Smooth muscle cell (in vitro differentiated cells): ENCODE results near the gene SPINK4. TPM values are rescaled to one million over a fixed set of nuclear protein-coding genes. Genes with fewer than 3 reads are reported as not detected.

Experiments used
- DNase-seq: peaks from one replicate; lab custom pipeline; 2025; ENCODE audit not compliant: unreplicated experiment; lab: John Stamatoyannopoulos, UW
- H2AFZ ChIP-seq: fragments of 200-600 bp; sonication (generic); 2 replicates; pipeline ENCODE4 v1.6.0; 2016; ENCODE audit warnings: antibody characterized with exemption, low read depth, mild to moderate bottlenecking
- H3F3A ChIP-seq: fragments of 200-600 bp; sonication (generic); 2 replicates; pipeline ENCODE4 v1.6.0; 2017; ENCODE audit warnings: antibody characterized with exemption, low read depth
- H3K27ac ChIP-seq: fragments of 200-600 bp; sonication (generic); 2 replicates; pipeline ENCODE4 v1.5.1; 2016; ENCODE audit warnings: low read depth, mild to moderate bottlenecking
- H3K27me3 ChIP-seq: fragments of 200-600 bp; sonication (generic); 2 replicates; pipeline ENCODE4 v1.6.1; 2016; ENCODE audit warnings: low read depth, mild to moderate bottlenecking
- H3K36me3 ChIP-seq: fragments of 200-600 bp; sonication (generic); 2 replicates; pipeline ENCODE4 v1.5.1; 2016; ENCODE audit warnings: low read depth
- H3K4me1 ChIP-seq: fragments of 200-600 bp; sonication (generic); 2 replicates; pipeline ENCODE4 v1.5.1; 2016; ENCODE audit warnings: low read depth
- H3K4me2 ChIP-seq: fragments of 200-600 bp; sonication (generic); 2 replicates; pipeline ENCODE4 v1.6.0; 2016; ENCODE audit warnings: mild to moderate bottlenecking
- H3K4me3 ChIP-seq: fragments of 200-600 bp; sonication (generic); 2 replicates; pipeline ENCODE4 v1.5.1; 2016; ENCODE audit warnings: mild to moderate bottlenecking
- H3K79me2 ChIP-seq: fragments of 200-600 bp; sonication (generic); 2 replicates; pipeline ENCODE4 v1.6.0; 2016; ENCODE audit warnings: low read depth, mild to moderate bottlenecking
- H3K9ac ChIP-seq: fragments of 200-600 bp; sonication (generic); 2 replicates; pipeline ENCODE4 v1.6.0; 2016; ENCODE audit warnings: low read depth
- H3K9me3 ChIP-seq: fragments of 200-600 bp; sonication (generic); replicated peaks from 2 replicates; pipeline ENCODE4 v1.5.1; 2016; ENCODE audit warnings: low read depth
- H4K20me1 ChIP-seq: fragments of 200-600 bp; sonication (generic); 2 replicates; pipeline ENCODE4 v1.6.0; 2016; ENCODE audit warnings: low read depth
- WGBS: methylation state at CpG from one replicate; pipeline ENCODE4 v1.1.7; 2016; ENCODE audit warnings: low lambda C conversion rate; 5-methylcytosine and 5-hydroxymethylcytosine counted together
- polyA plus RNA-seq: library from polyadenylated mRNA; unstranded; fragments of >200 nt; fragmentation: Nextera tagmentation; extraction: Ambion mirVana; gene quantifications from 2 replicates; pipeline ENCODE4 v1.2.1, GENCODE V29; 2016
- total RNA-seq: library from RNA; depleted of rRNA; stranded (reverse); fragments of >200 nt; gene quantifications from 2 replicates; pipeline ENCODE4 v1.2.3, GENCODE V29; 2014
- TF ChIP-seq, protein P1 (sequence below): fragments of 200-600 bp; sonication (generic); IDR thresholded peaks from 2 replicates; pipeline ENCODE4 v1.5.1; 2017; ENCODE audit warnings: borderline replicate concordance, mild to moderate bottlenecking, antibody characterized with exemption; ENCODE audit not compliant: insufficient read depth, poor library complexity, severe bottlenecking

Gene SPINK4
- total and polyA plus RNA-seq, 2 experiments from 2014 or later = not detected

DNA sequence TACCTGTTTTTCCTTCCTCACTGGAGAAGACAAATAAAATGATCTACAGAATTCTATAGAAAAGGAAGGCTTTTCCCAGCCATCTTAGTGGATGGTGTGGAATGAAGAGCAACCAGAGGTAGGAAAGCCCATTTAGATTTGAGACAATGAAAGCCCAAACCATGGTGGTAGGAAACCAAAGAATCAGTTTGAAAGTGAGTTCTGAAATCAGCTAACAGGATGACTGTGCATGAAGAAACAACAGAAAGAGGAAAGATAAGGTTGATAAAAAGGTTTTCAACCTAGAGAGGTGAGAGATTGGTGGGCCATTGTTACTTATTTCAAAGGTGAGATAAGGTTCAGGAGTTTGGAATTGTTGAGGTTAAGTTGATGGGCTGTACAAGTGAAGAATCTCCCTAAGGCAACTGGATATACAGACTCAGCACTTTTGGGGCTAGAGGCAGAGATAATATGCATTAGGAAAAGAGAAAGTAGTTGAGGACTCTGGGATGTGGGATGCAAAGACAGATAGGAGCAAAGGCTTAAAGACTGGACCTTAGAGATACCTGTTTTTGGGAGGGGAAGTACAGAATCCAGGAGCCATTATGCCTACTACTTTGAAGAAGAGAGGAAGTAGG, 27.3 kb downstream of the SPINK4 start:
- Histone ChIP-seq H3K27ac (no peak overlapping the region), H3K4me2 (no peak overlapping the region), H3F3A (no peaks in the 10 kb centered on the region), H3K79me2 (peaks cover 29% of the 10 kb centered on the region), H3K4me3 (no peak overlapping the region), H2AFZ (no peak overlapping the region), H3K4me1 (peaks cover 12% of the 10 kb centered on the region), H3K9me3 (no peaks in the 10 kb centered on the region), H3K36me3 (peaks cover 17% of the 10 kb centered on the region), H3K9ac (no peak overlapping the region), H4K20me1 (no peaks in the 10 kb centered on the region), H3K27me3 (no peaks in the 10 kb centered on the region)
- no peak for DNase-seq
- TF ChIP-seq, protein P1, sequence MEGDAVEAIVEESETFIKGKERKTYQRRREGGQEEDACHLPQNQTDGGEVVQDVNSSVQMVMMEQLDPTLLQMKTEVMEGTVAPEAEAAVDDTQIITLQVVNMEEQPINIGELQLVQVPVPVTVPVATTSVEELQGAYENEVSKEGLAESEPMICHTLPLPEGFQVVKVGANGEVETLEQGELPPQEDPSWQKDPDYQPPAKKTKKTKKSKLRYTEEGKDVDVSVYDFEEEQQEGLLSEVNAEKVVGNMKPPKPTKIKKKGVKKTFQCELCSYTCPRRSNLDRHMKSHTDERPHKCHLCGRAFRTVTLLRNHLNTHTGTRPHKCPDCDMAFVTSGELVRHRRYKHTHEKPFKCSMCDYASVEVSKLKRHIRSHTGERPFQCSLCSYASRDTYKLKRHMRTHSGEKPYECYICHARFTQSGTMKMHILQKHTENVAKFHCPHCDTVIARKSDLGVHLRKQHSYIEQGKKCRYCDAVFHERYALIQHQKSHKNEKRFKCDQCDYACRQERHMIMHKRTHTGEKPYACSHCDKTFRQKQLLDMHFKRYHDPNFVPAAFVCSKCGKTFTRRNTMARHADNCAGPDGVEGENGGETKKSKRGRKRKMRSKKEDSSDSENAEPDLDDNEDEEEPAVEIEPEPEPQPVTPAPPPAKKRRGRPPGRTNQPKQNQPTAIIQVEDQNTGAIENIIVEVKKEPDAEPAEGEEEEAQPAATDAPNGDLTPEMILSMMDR = no peak

DNA sequence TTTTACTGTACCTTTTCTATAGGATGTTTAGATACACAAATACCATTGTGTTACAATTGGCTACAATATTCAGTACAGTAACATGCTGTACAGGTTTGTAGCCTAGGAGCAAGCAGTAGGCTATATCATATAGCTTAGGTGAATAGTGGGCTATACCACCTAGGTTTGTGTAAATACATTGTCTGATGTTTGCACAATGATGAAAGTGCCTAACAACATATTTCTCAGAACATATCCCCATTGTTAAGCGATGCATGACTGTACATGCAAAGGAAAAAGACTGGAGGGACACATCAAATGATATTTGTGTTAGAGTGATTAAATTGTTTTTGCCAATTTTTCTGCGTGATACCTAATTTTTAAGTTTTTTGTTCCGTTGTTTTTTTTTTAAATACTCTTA, 30.2 kb downstream of the SPINK4 start:
- H3F3A ChIP-seq = no peaks in the 10 kb centered on the region
- peaks cover 7% of the 10 kb centered on the region for H3K4me1 ChIP-seq
- no peak overlapping the region for H3K9ac ChIP-seq
- DNase-seq = no peak
- no peak overlapping the region for H3K27ac ChIP-seq
- TF ChIP-seq, protein P1 = no peak
- no peak overlapping the region for H3K4me2 ChIP-seq
- H3K9me3 ChIP-seq = no peaks in the 10 kb centered on the region
- no peak overlapping the region for H2AFZ ChIP-seq
- H3K27me3 ChIP-seq = no peaks in the 10 kb centered on the region
- 98% methylated on average over 3 of the region's 3 CpGs for WGBS
- no peak overlapping the region for H3K4me3 ChIP-seq
- H3K36me3 ChIP-seq = peaks cover 21% of the 10 kb centered on the region
- peaks cover 9% of the 10 kb centered on the region for H3K79me2 ChIP-seq
- peaks cover 9% of the 10 kb centered on the region for H4K20me1 ChIP-seq

DNA sequence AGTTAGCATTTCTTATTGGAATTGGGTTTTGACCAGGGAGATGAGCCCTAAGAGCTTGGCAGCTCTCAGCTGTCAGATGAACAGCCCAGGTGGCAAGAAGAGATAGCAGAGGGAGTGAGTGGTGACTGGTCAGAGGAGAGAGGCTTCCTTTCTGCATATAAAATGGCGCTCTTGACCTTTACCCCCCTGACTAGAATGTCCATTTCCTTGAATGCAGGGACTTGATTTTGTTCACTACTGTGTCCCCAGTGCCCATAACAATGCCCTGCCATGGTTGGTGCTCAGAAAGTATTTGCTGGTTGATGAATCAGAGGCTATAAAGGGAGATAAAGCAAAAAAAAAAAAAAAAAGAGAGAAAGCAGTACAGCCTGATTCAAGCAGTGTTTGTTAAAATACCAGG, 32.1 kb downstream of the SPINK4 start:
- H3K4me2 ChIP-seq = no peak overlapping the region
- H3K27ac ChIP-seq = no peak overlapping the region
- H3K9me3 ChIP-seq = no peaks in the 10 kb centered on the region
- H3K4me1 ChIP-seq = no peaks in the 10 kb centered on the region
- no peaks in the 10 kb centered on the region for H3F3A ChIP-seq
- peaks cover 9% of the 10 kb centered on the region for H4K20me1 ChIP-seq
- H2AFZ ChIP-seq = no peak overlapping the region
- H3K36me3 ChIP-seq = peaks cover 31% of the 10 kb centered on the region
- WGBS = 100% methylated on average over 1 of the region's 1 CpG
- H3K27me3 ChIP-seq = no peaks in the 10 kb centered on the region
- no peak for DNase-seq
- H3K9ac ChIP-seq = no peak overlapping the region
- no peaks in the 10 kb centered on the region for H3K79me2 ChIP-seq
- TF ChIP-seq, protein P1 = no peak
- no peak overlapping the region for H3K4me3 ChIP-seq

DNA sequence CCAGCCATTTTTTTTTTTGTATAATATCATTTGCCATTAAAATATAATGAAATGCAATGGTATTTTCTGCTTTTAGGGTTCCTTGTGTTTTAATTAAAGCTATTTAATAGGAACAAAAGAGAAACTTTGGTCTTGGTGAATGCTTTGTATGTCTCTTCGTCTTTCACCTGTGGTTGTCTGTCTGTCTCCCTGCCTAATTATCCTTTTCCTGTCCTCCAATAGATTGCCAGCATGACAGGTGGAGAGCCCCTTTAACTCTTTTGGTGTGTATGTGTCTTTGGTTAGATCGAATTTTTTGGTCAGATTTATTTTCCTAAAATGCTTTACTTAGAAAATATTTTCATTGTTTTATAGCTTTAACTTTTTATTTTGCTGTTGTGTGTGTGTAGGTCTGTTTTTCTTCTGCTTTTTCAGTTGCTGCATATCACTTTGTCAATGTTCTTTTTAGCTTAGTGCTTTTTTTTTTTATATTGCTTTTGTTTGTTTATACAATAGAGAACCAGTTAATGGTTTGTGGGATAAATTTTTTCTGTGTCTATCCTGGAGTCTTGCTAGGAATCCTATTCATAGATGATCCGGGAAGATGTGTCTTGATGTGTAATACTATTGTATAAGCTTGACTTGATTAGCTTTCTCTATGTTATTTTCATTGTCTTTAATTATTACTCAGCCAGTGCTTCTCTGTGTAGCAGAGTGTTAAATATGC, 33.5 kb downstream of the SPINK4 start:
- Histone ChIP-seq H3K27me3 (no peaks in the 10 kb centered on the region), H3F3A (no peaks in the 10 kb centered on the region), H3K9ac (no peak overlapping the region), H3K36me3 (peaks cover 40% of the 10 kb centered on the region), H3K9me3 (no peaks in the 10 kb centered on the region), H3K4me3 (no peak overlapping the region), H3K4me2 (no peak overlapping the region), H4K20me1 (peaks cover 9% of the 10 kb centered on the region), H3K4me1 (no peaks in the 10 kb centered on the region), H3K79me2 (no peaks in the 10 kb centered on the region), H2AFZ (no peak overlapping the region), H3K27ac (peak overlapping the region; percentile 30)
- WGBS = 92% methylated on average over 3 of the region's 3 CpGs
- no peak for DNase-seq
- TF ChIP-seq, protein P1 = no peak
